Panc1 (cell line): ENCODE data around the gene HYAL2. TPM values are rescaled to one million over a fixed set of nuclear protein-coding genes. Genes with fewer than 3 reads are reported as not detected.

Source experiments
- ATAC-seq: fragments of 200-7000 bp; cut with Tn5 transposase; 2 replicates; pipeline ENCODE4 v1.9.1; 2020; ENCODE audit warnings: mild to moderate bottlenecking, moderate library complexity
- BruUV-seq: library from RNA; stranded (reverse); fragments of 400-500 nt; replicated peaks from 2 replicates; lab custom pipeline; 2021; lab: Mats Ljungman, UMichigan
- CTCF ChIA-PET: fragments of 300-600 bp; sonication (Branson Sonifier 250); formaldehyde crosslinking; loops from one replicate; lab custom pipeline; 2022; ENCODE audit warnings: antibody characterized with exemption; lab: Charles Lee
- POLR2A ChIA-PET: fragments of 300-600 bp; sonication (Branson Sonifier 250); formaldehyde crosslinking; loops from one replicate; lab custom pipeline; 2022; ENCODE audit warnings: antibody characterized with exemption; lab: Charles Lee
- DNase-seq: peaks from one replicate; pipeline ENCODE4 v3.0.0-alpha.2; 2010; ENCODE audit warnings: low read depth, low spot score
- H3K27ac ChIP-seq: 2 replicates; pipeline ENCODE4 v1.5.1; 2011; ENCODE audit warnings: mild to moderate bottlenecking, low read length, inconsistent platforms
- H3K27me3 ChIP-seq: fragments of 200-500 bp; sonication (Bioruptor generic); 2 replicates; pipeline ENCODE4 v1.6.0; 2014; ENCODE audit warnings: low read length, inconsistent platforms; ENCODE audit not compliant: control insufficient read depth, insufficient read depth
- H3K36me3 ChIP-seq: fragments of 200-500 bp; sonication (Bioruptor generic); 2 replicates; pipeline ENCODE4 v1.5.1; 2014; ENCODE audit warnings: inconsistent platforms, mild to moderate bottlenecking, low read length, moderate library complexity; ENCODE audit not compliant: control insufficient read depth, insufficient read depth
- H3K4me1 ChIP-seq: 2 replicates; pipeline ENCODE4 v1.5.1; 2011; ENCODE audit warnings: inconsistent platforms, mild to moderate bottlenecking, low read length, moderate library complexity; ENCODE audit not compliant: control insufficient read depth, insufficient read depth
- H3K4me3 ChIP-seq, 2 experiments: 2 replicates each; pipeline ENCODE4 v1.5.1; 2011 to 2012; ENCODE audit warnings: low read depth in 2 of 2, low read length in 2 of 2, mild to moderate bottlenecking in 2 of 2, inconsistent platforms in 1 of 2, moderate library complexity in 1 of 2
- H3K9me3 ChIP-seq: fragments of 200-500 bp; sonication (Bioruptor generic); 2 replicates; pipeline ENCODE4 v1.5.1; 2014; ENCODE audit warnings: low read depth, mild to moderate bottlenecking, inconsistent platforms, low read length, moderate library complexity; ENCODE audit not compliant: control insufficient read depth, insufficient read depth
- POLR2AphosphoS5 ChIP-seq: IDR thresholded peaks from 2 replicates; pipeline ENCODE4 v1.6.1; 2012; ENCODE audit warnings: mild to moderate bottlenecking, low read depth, low read length, moderate library complexity
- SIN3A ChIP-seq: IDR thresholded peaks from 2 replicates; pipeline ENCODE4 v1.6.1; 2012; ENCODE audit warnings: low read depth, mild to moderate bottlenecking, low read length, moderate library complexity, borderline replicate concordance; ENCODE audit not compliant: insufficient read depth
- TCF7L2 ChIP-seq: IDR thresholded peaks from 2 replicates; pipeline ENCODE4 v1.6.1; 2011; ENCODE audit warnings: mild to moderate bottlenecking, low read depth, low read length, inconsistent platforms
- in situ Hi-C: cut with HindIII; loops from 2 replicates; pipeline ENCODE4 v1.10.0; 2016; ENCODE audit warnings: low sequenced_read_pairs, low pct_unique_long_range_greater_than_20kb
- intact Hi-C: fragments of 100-400 bp; cut with micrococcal nuclease; formaldehyde crosslinking; loops from one replicate; pipeline ENCODE4 v1.10.0; 2022; ENCODE audit not compliant: unreplicated experiment
- total RNA-seq: library from RNA; stranded (reverse); gene quantifications from one replicate; pipeline ENCODE4 v1.2.1, GENCODE V29; 2021; ENCODE audit not compliant: unreplicated experiment
- TF ChIP-seq, protein P1 (sequence below), 2 experiments: IDR thresholded peaks; 2 replicates each; pipeline ENCODE4 v1.6.1; 2011 to 2012; ENCODE audit warnings: low read depth in 2 of 2, control low read depth in 1 of 2, low read length in 1 of 2, mild to moderate bottlenecking in 1 of 2, moderate library complexity in 1 of 2; ENCODE audit not compliant: insufficient read depth in 1 of 2
- TF ChIP-seq, protein P2 (sequence below): fragments of 450-650 bp; IDR thresholded peaks from 2 replicates; pipeline ENCODE4 v1.5.1; 2017; ENCODE audit warnings: mild to moderate bottlenecking

The HYAL2 gene
- total RNA-seq, 1 experiment from 2014 or later: 41.5 TPM

DNA sequence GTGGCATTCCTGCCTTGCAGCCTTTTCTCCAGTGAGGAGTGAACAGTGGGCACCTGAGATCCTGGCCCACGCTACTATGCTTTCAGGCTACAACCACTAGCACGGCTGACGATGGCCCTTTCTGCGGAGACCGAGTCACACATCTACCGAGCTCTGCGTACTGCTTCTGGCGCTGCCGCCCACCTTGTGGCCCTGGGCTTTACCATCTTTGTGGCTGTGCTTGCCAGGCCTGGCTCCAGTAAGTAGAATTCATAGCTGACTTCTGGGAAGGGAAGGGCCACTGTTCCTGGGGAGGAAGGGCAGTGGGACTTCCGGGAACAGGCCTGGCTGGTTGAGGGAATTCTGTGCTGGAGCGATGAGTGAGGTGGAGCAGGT is 28.8 kb upstream of the HYAL2 start:
- BruUV-seq: no TSS peak
- H3K36me3 ChIP-seq: peaks cover 2% of the 10 kb centered on the region; the same call in 1 of the 2 replicates
- DNase-seq (no peak), ATAC-seq (peak; percentile 12)
- peaks cover 6% of the 10 kb centered on the region for H3K4me1 ChIP-seq
- in situ Hi-C loops (no loop called here), intact Hi-C loops (no loop called here)
- H3K4me3 ChIP-seq: peak overlapping the region; percentile 75 to 80
- no peaks in the 10 kb centered on the region for H3K9me3 ChIP-seq
- no peaks in the 10 kb centered on the region for H3K27me3 ChIP-seq
- ChIA-PET POLR2A (no interaction called here), CTCF (interaction anchor here (0.6 kb wide), 1 partner anchor 187 kb away, joined by 5 read pairs; no protein-coding TSS in a partner anchor)
- H3K27ac ChIP-seq: peak overlapping the region; percentile 89
- no peak for TF ChIP-seq SIN3A
- TF ChIP-seq, protein P1, sequence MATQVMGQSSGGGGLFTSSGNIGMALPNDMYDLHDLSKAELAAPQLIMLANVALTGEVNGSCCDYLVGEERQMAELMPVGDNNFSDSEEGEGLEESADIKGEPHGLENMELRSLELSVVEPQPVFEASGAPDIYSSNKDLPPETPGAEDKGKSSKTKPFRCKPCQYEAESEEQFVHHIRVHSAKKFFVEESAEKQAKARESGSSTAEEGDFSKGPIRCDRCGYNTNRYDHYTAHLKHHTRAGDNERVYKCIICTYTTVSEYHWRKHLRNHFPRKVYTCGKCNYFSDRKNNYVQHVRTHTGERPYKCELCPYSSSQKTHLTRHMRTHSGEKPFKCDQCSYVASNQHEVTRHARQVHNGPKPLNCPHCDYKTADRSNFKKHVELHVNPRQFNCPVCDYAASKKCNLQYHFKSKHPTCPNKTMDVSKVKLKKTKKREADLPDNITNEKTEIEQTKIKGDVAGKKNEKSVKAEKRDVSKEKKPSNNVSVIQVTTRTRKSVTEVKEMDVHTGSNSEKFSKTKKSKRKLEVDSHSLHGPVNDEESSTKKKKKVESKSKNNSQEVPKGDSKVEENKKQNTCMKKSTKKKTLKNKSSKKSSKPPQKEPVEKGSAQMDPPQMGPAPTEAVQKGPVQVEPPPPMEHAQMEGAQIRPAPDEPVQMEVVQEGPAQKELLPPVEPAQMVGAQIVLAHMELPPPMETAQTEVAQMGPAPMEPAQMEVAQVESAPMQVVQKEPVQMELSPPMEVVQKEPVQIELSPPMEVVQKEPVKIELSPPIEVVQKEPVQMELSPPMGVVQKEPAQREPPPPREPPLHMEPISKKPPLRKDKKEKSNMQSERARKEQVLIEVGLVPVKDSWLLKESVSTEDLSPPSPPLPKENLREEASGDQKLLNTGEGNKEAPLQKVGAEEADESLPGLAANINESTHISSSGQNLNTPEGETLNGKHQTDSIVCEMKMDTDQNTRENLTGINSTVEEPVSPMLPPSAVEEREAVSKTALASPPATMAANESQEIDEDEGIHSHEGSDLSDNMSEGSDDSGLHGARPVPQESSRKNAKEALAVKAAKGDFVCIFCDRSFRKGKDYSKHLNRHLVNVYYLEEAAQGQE (IDR thresholded peaks at IDR 0.05; ENCODE audit: insufficient read depth in 1 of 2, low read depth in 2 of 2, low read length in 1 of 2): no peak
- TF ChIP-seq POLR2AphosphoS5: no peak
- TF ChIP-seq TCF7L2: no peak
- TF ChIP-seq, protein P2, sequence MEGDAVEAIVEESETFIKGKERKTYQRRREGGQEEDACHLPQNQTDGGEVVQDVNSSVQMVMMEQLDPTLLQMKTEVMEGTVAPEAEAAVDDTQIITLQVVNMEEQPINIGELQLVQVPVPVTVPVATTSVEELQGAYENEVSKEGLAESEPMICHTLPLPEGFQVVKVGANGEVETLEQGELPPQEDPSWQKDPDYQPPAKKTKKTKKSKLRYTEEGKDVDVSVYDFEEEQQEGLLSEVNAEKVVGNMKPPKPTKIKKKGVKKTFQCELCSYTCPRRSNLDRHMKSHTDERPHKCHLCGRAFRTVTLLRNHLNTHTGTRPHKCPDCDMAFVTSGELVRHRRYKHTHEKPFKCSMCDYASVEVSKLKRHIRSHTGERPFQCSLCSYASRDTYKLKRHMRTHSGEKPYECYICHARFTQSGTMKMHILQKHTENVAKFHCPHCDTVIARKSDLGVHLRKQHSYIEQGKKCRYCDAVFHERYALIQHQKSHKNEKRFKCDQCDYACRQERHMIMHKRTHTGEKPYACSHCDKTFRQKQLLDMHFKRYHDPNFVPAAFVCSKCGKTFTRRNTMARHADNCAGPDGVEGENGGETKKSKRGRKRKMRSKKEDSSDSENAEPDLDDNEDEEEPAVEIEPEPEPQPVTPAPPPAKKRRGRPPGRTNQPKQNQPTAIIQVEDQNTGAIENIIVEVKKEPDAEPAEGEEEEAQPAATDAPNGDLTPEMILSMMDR: no peak

DNA sequence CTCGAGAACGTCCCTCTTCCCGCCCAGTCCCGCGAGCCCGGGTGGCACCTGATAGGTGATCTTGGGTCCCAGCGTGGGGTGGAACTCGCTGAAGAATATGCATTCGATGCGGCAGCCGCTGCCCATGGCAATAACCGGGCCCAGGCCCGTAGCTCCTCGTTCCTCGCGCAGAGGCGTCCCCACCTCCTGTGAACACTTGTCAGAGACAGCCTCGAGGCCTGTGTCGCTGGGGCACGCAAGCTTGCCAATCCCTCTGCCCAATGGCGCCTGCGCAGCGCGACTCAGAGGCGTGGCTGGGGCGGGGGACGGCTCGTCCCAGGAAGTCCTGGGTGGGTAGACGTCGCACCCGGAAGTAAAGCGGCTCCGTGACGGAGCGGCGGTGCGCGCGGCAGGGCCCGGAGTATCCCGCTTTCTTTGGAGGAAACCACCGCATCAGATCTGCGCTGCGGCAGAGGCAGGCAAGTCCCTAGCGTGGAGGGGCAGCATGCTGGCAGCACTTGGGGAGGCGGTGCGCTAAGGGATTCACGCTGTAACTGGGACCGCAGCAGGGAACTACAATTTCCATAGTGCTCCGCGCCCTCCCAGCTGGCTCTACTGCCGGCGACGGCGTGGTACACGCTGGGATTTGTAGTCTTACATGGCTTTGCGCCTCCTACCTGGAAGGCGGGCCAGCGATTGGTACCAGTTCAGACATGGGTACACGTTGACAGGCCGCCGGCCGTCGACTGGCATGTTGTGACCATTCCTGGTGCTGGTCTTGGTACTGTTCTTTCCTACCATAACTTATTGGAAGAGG is 28.2 kb upstream of the HYAL2 start, which contains the start of the genes CYB561D2 and NPRL2:
Gene CYB561D2, plus strand, starts transcription at position 336 of the 796 bp plus-strand sequence. CDS start 572 bp downstream, outside the sequence.
Gene NPRL2, minus strand, starts transcription at position 249 of the 796 bp plus-strand sequence. Its CDS starts 123 bp downstream, at position 126.
- DNase-seq (peak; percentile 67), ATAC-seq (peak; percentile 95)
- H3K36me3 ChIP-seq: peaks cover 2% of the 10 kb centered on the region; the same call in 1 of the 2 replicates
- in situ Hi-C loops: no loop called here
- peak within 1 kb of the TSS; percentile 75 to 80 for H3K4me3 ChIP-seq
- peak within 1 kb of the TSS; percentile 89 for H3K27ac ChIP-seq
- ChIA-PET POLR2A (no interaction called here), CTCF (interaction anchor here (0.5 to 0.6 kb wide), 3 partner anchors 17 to 187 kb away, joined by 3 to 5 read pairs (median 3); no protein-coding TSS in a partner anchor)
- H3K4me1 ChIP-seq: peaks cover 6% of the 10 kb centered on the region
- TF ChIP-seq POLR2AphosphoS5: peak; percentile 68
- no peak for TF ChIP-seq SIN3A
- TF ChIP-seq, protein P1 (IDR thresholded peaks at IDR 0.05; ENCODE audit: insufficient read depth in 1 of 2, low read depth in 2 of 2, low read length in 1 of 2): no peak
- TSS peak; percentile 46 for BruUV-seq
- H3K9me3 ChIP-seq: no peaks in the 10 kb centered on the region
- no peaks in the 10 kb centered on the region for H3K27me3 ChIP-seq
- intact Hi-C loops: no loop called here
